ENCODE data around the gene EBPL.

- TF ChIP-seq, protein P1, sequence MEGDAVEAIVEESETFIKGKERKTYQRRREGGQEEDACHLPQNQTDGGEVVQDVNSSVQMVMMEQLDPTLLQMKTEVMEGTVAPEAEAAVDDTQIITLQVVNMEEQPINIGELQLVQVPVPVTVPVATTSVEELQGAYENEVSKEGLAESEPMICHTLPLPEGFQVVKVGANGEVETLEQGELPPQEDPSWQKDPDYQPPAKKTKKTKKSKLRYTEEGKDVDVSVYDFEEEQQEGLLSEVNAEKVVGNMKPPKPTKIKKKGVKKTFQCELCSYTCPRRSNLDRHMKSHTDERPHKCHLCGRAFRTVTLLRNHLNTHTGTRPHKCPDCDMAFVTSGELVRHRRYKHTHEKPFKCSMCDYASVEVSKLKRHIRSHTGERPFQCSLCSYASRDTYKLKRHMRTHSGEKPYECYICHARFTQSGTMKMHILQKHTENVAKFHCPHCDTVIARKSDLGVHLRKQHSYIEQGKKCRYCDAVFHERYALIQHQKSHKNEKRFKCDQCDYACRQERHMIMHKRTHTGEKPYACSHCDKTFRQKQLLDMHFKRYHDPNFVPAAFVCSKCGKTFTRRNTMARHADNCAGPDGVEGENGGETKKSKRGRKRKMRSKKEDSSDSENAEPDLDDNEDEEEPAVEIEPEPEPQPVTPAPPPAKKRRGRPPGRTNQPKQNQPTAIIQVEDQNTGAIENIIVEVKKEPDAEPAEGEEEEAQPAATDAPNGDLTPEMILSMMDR (IDR thresholded peaks at IDR 0.05) = no peak
- TF ChIP-seq POLR2A (IDR thresholded peaks at IDR 0.05) (no peak), EP300 (IDR thresholded peaks at IDR 0.05) (no peak)
Measured at GRCh38 chr13:49681842-49682435, 9.3 kb downstream of the EBPL start.
